Aorta (tissue), 5 donors: ENCODE data around the gene CCDC177. TPM values are rescaled to one million over a fixed set of nuclear protein-coding genes. Genes with fewer than 3 reads are reported as not detected.
"Not testable (repeated sequence)": the region's sequence is repeated elsewhere in the genome, so short reads cannot be mapped to it uniquely, and the experiment has no call there.

Source experiments
- ATAC-seq: fragments of 200-7000 bp; cut with Tn5 transposase; one replicate; pipeline ENCODE4 v1.9.1; 2022; ENCODE audit warnings: moderate library complexity; ENCODE audit not compliant: low FRiP score
- DNase-seq, 2 donors: peaks; one replicate each; pipeline ENCODE4 v3.0.0-alpha.2; 2020
- H3K27ac ChIP-seq, 2 donors: one replicate each; pipeline ENCODE4 v1.5.1; 2013; ENCODE audit warnings: low read length in 2 of 2, mild to moderate bottlenecking in 2 of 2, moderate library complexity in 2 of 2, control low read depth in 1 of 2, inconsistent platforms in 1 of 2, low read depth in 1 of 2
- H3K27me3 ChIP-seq, 2 donors: one replicate each; pipeline ENCODE4 v1.6.1; 2013; ENCODE audit warnings: control low read depth in 1 of 2, low read length in 1 of 2, mild to moderate bottlenecking in 1 of 2, moderate library complexity in 1 of 2; ENCODE audit not compliant: insufficient read depth in 2 of 2, control insufficient read depth in 1 of 2
- H3K36me3 ChIP-seq, 2 donors: one replicate each; pipeline ENCODE4 v1.6.1; 2013; ENCODE audit warnings: control low read depth in 1 of 2, low read length in 1 of 2, mild to moderate bottlenecking in 1 of 2; ENCODE audit not compliant: insufficient read depth in 2 of 2, control insufficient read depth in 1 of 2
- H3K4me1 ChIP-seq, 2 donors: one replicate each; pipeline ENCODE4 v1.6.1; 2013; ENCODE audit warnings: low read length in 2 of 2, control low read depth in 1 of 2, mild to moderate bottlenecking in 1 of 2, moderate library complexity in 1 of 2; ENCODE audit not compliant: insufficient read depth in 2 of 2, control insufficient read depth in 1 of 2
- H3K4me3 ChIP-seq, 2 donors: one replicate each; pipeline ENCODE4 v1.5.1; 2013; ENCODE audit warnings: low read length in 2 of 2, control low read depth in 1 of 2, mild to moderate bottlenecking in 1 of 2
- H3K9me3 ChIP-seq: one replicate; pipeline ENCODE4 v1.6.1; 2013; ENCODE audit warnings: mild to moderate bottlenecking, low read length; ENCODE audit not compliant: control insufficient read depth
- WGBS, 2 donors: extraction: QIAGEN DNeasy Blood & Tissue Kit; methylation state at CpG; one replicate each; pipeline ENCODE4 v1.1.7; 2013; 5-methylcytosine and 5-hydroxymethylcytosine counted together
- intact Hi-C, 2 donors: fragments of 100-400 bp; cut with DNase I; formaldehyde crosslinking; loops; one replicate each; pipeline versions ENCODE4 v1.14.2 to v1.15.0; 2022
- polyA plus RNA-seq, 2 donors: library from polyadenylated mRNA; stranded (reverse); fragments of 200-250 nt; gene quantifications; one replicate each; pipeline ENCODE4 v1.2.3, GENCODE V29; 2013
- total RNA-seq, 2 donors: library from RNA; stranded (reverse); fragmentation: NEBNext Ultra II Directional; extraction: Animal tissue kit (Norgen Biotek cat#: 25700); gene quantifications; one replicate each; pipeline ENCODE4 v1.2.1, GENCODE V29; 2021
- donor health status: healthy with polysubstance abuse.
- donor health status: Bipolar disorder and iron deficiency.
- donor health status: DM: no; HTN: no; CAD: no.
- donor health status: DM: no; HTN: no; CAD: no.
- donor health status: DM: yes; HTN: yes; CAD: no.

The CCDC177 gene
- total and polyA plus RNA-seq, 4 donors = not detected

GRCh38 chr14:69610020-69610873 is 35.6 kb upstream of the CCDC177 start:
- DNase-seq (no peak), ATAC-seq (no peak)
- Histone ChIP-seq H3K27ac (peak overlapping the region; percentile 78 to 83), H3K9me3 (no peaks in the 10 kb centered on the region), H3K27me3 (no peaks in the 10 kb centered on the region), H3K4me1 (peaks cover under 1 to 3% of the 10 kb centered on the region in 2 donors), H3K36me3 (no peaks in the 10 kb centered on the region), H3K4me3 (peak overlapping the region in 1 of 2 donors; percentile 36)
- 61 to 73% methylated on average over 8 of the region's 8 CpGs for WGBS, 2 donors
- intact Hi-C loops = loop anchor here (2.0 to 5.0 kb wide), 4 partner anchors 37 to 107 kb away; no protein-coding TSS in a partner anchor

GRCh38 chr14:69606258-69607184 is 31.9 kb upstream of the CCDC177 start:
- intact Hi-C loops = no loop called here
- Histone ChIP-seq H3K4me1 (no peaks in the 10 kb centered on the region), H3K27ac (no peak overlapping the region), H3K4me3 (no peak overlapping the region), H3K9me3 (no peaks in the 10 kb centered on the region), H3K27me3 (no peaks in the 10 kb centered on the region), H3K36me3 (no peaks in the 10 kb centered on the region)
- WGBS, 2 donors = 91 to 93% methylated on average over 5 of the region's 5 CpGs
- ATAC-seq (no peak), DNase-seq (no peak)

- H3K9me3 ChIP-seq = no peaks in the 10 kb centered on the region
- H3K36me3 ChIP-seq = no peaks in the 10 kb centered on the region
- no peaks in the 10 kb centered on the region for H3K4me1 ChIP-seq
- H3K4me3 ChIP-seq = no peak overlapping the region
- intact Hi-C loops = no loop called here
- no peaks in the 10 kb centered on the region for H3K27me3 ChIP-seq
- no peak for ATAC-seq
- H3K27ac ChIP-seq = no peak overlapping the region
- DNase-seq = peak in 1 of 2 donors; percentile 26
These were observed 31.1 kb upstream of the CCDC177 start for GRCh38 chr14:69605738-69606137.

GRCh38 chr14:69600304-69600891 is 25.7 kb upstream of the CCDC177 start:
- Histone ChIP-seq H3K27me3 (no peaks in the 10 kb centered on the region), H3K9me3 (peaks cover 2% of the 10 kb centered on the region), H3K36me3 (no peaks in the 10 kb centered on the region), H3K4me3 (no peak overlapping the region), H3K27ac (no peak overlapping the region), H3K4me1 (no peaks in the 10 kb centered on the region)
- 71 to 79% methylated on average over 3 of the region's 3 CpGs for WGBS, 2 donors
- intact Hi-C loops = loop anchor here in 1 of 2 donors (5.0 kb wide), 1 partner anchor 127 kb away; no protein-coding TSS in a partner anchor
- DNase-seq (no peak), ATAC-seq (no peak)

- WGBS, 2 donors = 83 to 84% methylated on average over 5 of the region's 5 CpGs
- intact Hi-C loops, H3K27ac ChIP-seq, H3K4me1 ChIP-seq, H3K4me3 ChIP-seq, H3K9me3 ChIP-seq, H3K36me3 ChIP-seq, DNase-seq, H3K27me3 ChIP-seq, ATAC-seq: not testable (repeated sequence)
These were observed 24.8 kb upstream of the CCDC177 start for GRCh38 chr14:69599431-69599830.

GRCh38 chr14:69595336-69595735 is 20.7 kb upstream of the CCDC177 start:
- Histone ChIP-seq H3K4me1 (no peaks in the 10 kb centered on the region), H3K4me3 (no peak overlapping the region), H3K27ac (no peak overlapping the region), H3K9me3 (peaks cover under 1% of the 10 kb centered on the region), H3K27me3 (no peaks in the 10 kb centered on the region), H3K36me3 (no peaks in the 10 kb centered on the region)
- DNase-seq (no peak), ATAC-seq (no peak)
- intact Hi-C loops = no loop called here
- 95 to 96% methylated on average over 5 of the region's 5 CpGs for WGBS, 2 donors

GRCh38 chr14:69594846-69595245 is 20.2 kb upstream of the CCDC177 start:
- Histone ChIP-seq H3K27ac (no peak overlapping the region), H3K36me3 (no peaks in the 10 kb centered on the region), H3K4me1 (no peaks in the 10 kb centered on the region), H3K27me3 (no peaks in the 10 kb centered on the region), H3K4me3 (no peak overlapping the region), H3K9me3 (no peaks in the 10 kb centered on the region)
- DNase-seq (peak in 1 of 2 donors; percentile 2), ATAC-seq (no peak)
- WGBS, 2 donors = 95 to 96% methylated on average over 6 of the region's 6 CpGs
- intact Hi-C loops = no loop called here

GRCh38 chr14:69593018-69593677 is 18.5 kb upstream of the CCDC177 start:
- WGBS, 2 donors = 17 to 23% methylated on average over 6 of the region's 6 CpGs
- DNase-seq (peak in 1 of 2 donors; percentile 82), ATAC-seq (peak; percentile 71)
- H3K36me3 ChIP-seq = no peaks in the 10 kb centered on the region
- H3K27me3 ChIP-seq = no peaks in the 10 kb centered on the region
- no peaks in the 10 kb centered on the region for H3K9me3 ChIP-seq
- intact Hi-C loops = no loop called here
- no peak overlapping the region for H3K4me3 ChIP-seq
- no peaks in the 10 kb centered on the region for H3K4me1 ChIP-seq
- no peak overlapping the region for H3K27ac ChIP-seq
